ENCODE data around the gene CXCL17. TPM values are rescaled to one million over a fixed set of nuclear protein-coding genes. Genes with fewer than 3 reads are reported as not detected.

The CXCL17 gene
- total RNA-seq, 2 donors from 2014 or later = not detected

DNA sequence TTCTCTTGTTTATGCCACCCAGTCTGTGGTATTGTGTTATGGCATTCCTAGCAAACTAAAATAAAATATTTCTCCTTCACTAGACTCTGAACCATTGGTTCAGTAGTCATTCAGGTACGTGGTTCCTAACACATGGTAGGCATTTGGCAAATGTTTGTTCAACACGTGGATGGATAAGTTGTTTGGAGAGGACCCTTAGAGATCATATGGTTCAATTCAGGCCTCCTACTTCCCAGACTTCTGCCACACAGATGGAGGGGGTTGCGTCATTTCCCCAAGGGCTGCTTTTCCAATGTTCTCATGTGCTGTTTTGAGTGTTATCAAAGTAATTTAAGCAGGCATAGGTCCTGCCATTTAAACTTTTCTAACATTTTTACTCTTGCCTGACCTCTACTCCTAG is 6.7 kb downstream of the CXCL17 start:
- intact Hi-C loops (cut with DNase I) = no loop called here

DNA sequence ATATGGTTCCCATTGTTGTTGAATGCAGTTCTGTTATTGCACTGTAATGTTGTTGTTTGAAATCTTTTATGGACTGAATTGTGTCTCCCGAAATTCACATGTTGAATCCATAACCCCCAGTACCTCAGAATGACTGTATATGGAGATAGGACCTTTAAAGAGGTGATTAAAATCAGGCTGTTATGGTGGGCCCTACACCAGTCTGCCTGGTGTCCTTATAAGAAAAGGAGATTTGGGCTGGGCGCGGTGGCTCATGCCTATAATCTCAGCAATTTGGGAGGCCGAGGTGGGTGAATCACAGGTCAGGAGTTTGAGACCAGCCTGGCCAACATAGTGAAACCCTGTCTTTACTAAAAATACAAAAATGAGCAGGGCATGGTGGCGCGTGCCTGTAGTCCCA is 7.4 kb downstream of the CXCL17 start:
- Histone ChIP-seq H3K9ac (ENCODE audit: low read depth in 2 of 2, low read length in 2 of 2) (no peak overlapping the region), H3K27me3 (no peaks in the 10 kb centered on the region), H3K9me3 (no peaks in the 10 kb centered on the region), H3K27ac (no peak overlapping the region), H3K36me3 (no peaks in the 10 kb centered on the region), H3K4me1 (peaks cover 5% of the 10 kb centered on the region), H3K4me3 (no peak overlapping the region)
- TF ChIP-seq CTCF (IDR thresholded peaks at IDR 0.05) = no peak
- intact Hi-C loops (cut with DNase I) = no loop called here
- DNase-seq = no peak

More for the DNA sequence above, 6.7 kb downstream of the CXCL17 start:
- no peak overlapping the region for H3K4me3 ChIP-seq
- H3K27me3 ChIP-seq = no peaks in the 10 kb centered on the region
- H3K27ac ChIP-seq = no peak overlapping the region
- TF ChIP-seq CTCF (IDR thresholded peaks at IDR 0.05) = no peak
- peaks cover 5% of the 10 kb centered on the region for H3K4me1 ChIP-seq
- H3K36me3 ChIP-seq = no peaks in the 10 kb centered on the region
- H3K9me3 ChIP-seq = no peaks in the 10 kb centered on the region
- no peak overlapping the region for H3K9ac ChIP-seq (ENCODE audit: low read depth in 2 of 2, low read length in 2 of 2)
- no peak for DNase-seq

- peak; percentile 97 for DNase-seq
- peaks cover 5% of the 10 kb centered on the region for H3K4me1 ChIP-seq
- no peaks in the 10 kb centered on the region for H3K9me3 ChIP-seq
- H3K27ac ChIP-seq = no peak overlapping the region
- H3K27me3 ChIP-seq = no peaks in the 10 kb centered on the region
- H3K9ac ChIP-seq (ENCODE audit: low read depth in 2 of 2, low read length in 2 of 2) = peak overlapping the region in 1 of 2 donors; percentile 15
- peak; percentile 67 for TF ChIP-seq CTCF (IDR thresholded peaks at IDR 0.05)
- no peaks in the 10 kb centered on the region for H3K36me3 ChIP-seq
- no peak overlapping the region for H3K4me3 ChIP-seq
- intact Hi-C loops (cut with DNase I) = loop anchor here (1.0 to 2.0 kb wide), 2 partner anchors 13 to 325 kb away; no protein-coding TSS in a partner anchor
Measured at GRCh38 chr19:42433503-42434260, 9.1 kb downstream of the CXCL17 start.

DNA sequence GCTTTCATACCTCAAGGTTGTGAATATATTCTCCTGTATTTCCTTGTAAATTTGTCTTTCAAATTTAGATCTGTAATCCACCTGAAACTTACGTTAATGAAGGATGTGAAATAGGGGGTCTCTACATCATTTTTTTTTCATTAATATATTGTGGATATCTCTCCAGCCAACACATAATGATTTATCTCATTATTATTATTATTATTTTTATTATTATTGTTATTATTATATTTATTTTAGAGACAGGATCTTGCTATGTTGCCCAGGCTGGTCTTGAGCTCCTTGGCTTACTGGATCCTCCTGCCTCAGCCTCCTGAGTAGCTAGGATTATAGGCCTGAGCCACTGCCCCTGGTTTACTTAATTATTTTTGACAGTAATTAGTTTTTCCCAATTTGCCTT is 11.3 kb downstream of the CXCL17 start:
- no peaks in the 10 kb centered on the region for H3K36me3 ChIP-seq
- no peaks in the 10 kb centered on the region for H3K27me3 ChIP-seq
- intact Hi-C loops (cut with DNase I) = no loop called here
- H3K4me1 ChIP-seq = peaks cover 5% of the 10 kb centered on the region
- H3K4me3 ChIP-seq = no peak overlapping the region
- no peaks in the 10 kb centered on the region for H3K9me3 ChIP-seq
- H3K27ac ChIP-seq = no peak overlapping the region
- no peak overlapping the region for H3K9ac ChIP-seq (ENCODE audit: low read depth in 2 of 2, low read length in 2 of 2)
- no peak for DNase-seq
- TF ChIP-seq CTCF (IDR thresholded peaks at IDR 0.05) = no peak

GRCh38 chr19:42428676-42429075 is 14.1 kb downstream of the CXCL17 start:
- H3K27ac ChIP-seq = no peak overlapping the region
- H3K4me3 ChIP-seq = no peak overlapping the region
- H3K9me3 ChIP-seq = no peaks in the 10 kb centered on the region
- no peaks in the 10 kb centered on the region for H3K36me3 ChIP-seq
- DNase-seq = no peak
- H3K9ac ChIP-seq (ENCODE audit: low read depth in 2 of 2, low read length in 2 of 2) = no peak overlapping the region
- intact Hi-C loops (cut with DNase I) = no loop called here
- peaks cover 5% of the 10 kb centered on the region for H3K4me1 ChIP-seq
- H3K27me3 ChIP-seq = no peaks in the 10 kb centered on the region
- no peak for TF ChIP-seq CTCF (IDR thresholded peaks at IDR 0.05)
